ENCODE results near the gene RCBTB2.
"Not testable (repeated sequence)": the region's sequence is repeated elsewhere in the genome, so short reads cannot be mapped to it uniquely, and the experiment has no call there.

Gene RCBTB2

DNA sequence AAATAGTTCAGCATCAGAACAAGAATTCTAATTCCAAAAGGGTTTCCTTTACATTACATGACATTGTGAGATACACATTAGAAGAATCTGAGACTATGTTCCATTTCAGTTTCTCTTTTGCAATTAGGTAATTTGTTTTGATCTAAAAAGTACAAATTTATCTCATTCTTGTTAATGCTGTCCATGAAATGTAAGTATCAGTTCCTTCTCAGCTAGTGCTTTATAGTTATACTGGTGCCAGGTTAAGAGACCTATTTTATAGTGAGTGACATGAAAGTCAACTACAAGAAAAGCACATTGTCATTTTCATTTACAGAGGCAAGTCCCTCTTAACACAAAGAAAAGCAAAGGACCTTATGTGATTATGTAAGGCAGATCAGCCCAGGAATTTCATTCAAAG, 43.9 kb downstream of the RCBTB2 start:
- H3K36me3 ChIP-seq (ENCODE audit: insufficient read depth, low read length) = no peaks in the 10 kb centered on the region
- no peaks in the 10 kb centered on the region for H3K4me1 ChIP-seq (ENCODE audit: insufficient read depth, low read length)
- H3K9ac ChIP-seq (ENCODE audit: low read depth, low read length) = no peak overlapping the region
- H3K9me3 ChIP-seq (ENCODE audit: control insufficient read depth, insufficient read depth, low read length) = no peaks in the 10 kb centered on the region

DNA sequence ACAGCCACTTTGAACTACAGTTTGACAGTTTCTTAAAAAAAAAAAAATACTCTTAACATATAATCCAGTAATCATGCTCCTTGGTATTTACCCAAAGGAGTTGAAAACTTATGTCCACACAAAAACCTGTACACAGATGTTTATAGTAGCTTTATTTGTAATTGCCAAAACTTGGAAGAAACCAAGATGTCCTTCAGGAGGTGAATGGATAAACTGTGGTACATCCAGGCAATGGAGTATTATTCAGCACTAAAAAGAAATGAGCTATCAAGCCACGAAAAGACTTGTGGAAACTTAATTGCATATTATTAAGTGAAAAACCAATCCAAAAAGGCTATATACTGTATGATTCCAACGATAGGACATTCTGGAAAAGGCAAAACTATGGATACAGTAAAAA, 44.9 kb downstream of the RCBTB2 start:
- Histone ChIP-seq H3K36me3 (ENCODE audit: insufficient read depth, low read length) (no peaks in the 10 kb centered on the region), H3K9ac (ENCODE audit: low read depth, low read length) (no peak overlapping the region), H3K9me3 (ENCODE audit: control insufficient read depth, insufficient read depth, low read length) (no peaks in the 10 kb centered on the region), H3K4me1 (ENCODE audit: insufficient read depth, low read length) (no peaks in the 10 kb centered on the region)

DNA sequence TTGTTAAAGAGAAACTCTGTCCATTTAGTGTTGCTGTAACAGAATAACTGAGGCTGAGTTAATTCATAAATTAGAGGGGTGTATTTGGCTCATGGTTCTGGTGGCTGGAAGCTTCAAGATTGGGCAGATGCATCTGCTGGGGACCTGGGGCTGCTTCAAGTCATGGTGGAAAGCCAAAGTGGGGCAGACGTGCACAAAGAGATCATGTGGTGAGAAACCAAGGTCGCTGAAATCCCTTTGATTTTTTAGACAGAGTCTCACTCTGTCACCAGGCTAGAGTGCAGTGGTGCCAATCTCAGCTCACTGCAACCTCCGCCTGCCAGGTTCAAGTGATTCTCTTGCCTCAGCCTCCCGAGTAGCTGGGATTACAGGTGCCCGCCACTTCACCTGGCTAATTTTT, 46.0 kb downstream of the RCBTB2 start:
- H3K4me1 ChIP-seq (ENCODE audit: insufficient read depth, low read length) = no peaks in the 10 kb centered on the region
- H3K36me3 ChIP-seq (ENCODE audit: insufficient read depth, low read length) = no peaks in the 10 kb centered on the region
- no peak overlapping the region for H3K9ac ChIP-seq (ENCODE audit: low read depth, low read length)
- no peaks in the 10 kb centered on the region for H3K9me3 ChIP-seq (ENCODE audit: control insufficient read depth, insufficient read depth, low read length)

DNA sequence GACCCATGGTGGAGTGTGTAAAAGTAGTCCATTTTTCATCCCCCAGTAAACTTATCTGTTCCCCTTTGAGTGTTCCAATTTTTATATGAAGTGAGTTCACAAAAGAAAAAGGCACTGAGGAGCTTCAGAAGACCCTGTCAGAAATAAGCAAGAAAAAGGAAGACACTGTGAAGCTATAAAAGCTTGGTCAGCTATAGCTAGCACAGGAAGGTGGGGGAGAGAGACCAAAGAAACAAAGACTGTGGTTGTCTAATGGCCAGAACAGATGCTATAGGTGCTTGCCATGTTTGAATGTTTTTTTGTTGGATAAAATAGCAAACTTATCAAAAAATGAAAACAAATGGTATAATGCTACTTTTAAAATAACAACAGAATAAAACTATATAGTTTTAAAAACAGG, 46.5 kb downstream of the RCBTB2 start:
- H3K36me3 ChIP-seq (ENCODE audit: insufficient read depth, low read length) = no peaks in the 10 kb centered on the region
- H3K9me3 ChIP-seq (ENCODE audit: control insufficient read depth, insufficient read depth, low read length) = no peaks in the 10 kb centered on the region
- no peaks in the 10 kb centered on the region for H3K4me1 ChIP-seq (ENCODE audit: insufficient read depth, low read length)

DNA sequence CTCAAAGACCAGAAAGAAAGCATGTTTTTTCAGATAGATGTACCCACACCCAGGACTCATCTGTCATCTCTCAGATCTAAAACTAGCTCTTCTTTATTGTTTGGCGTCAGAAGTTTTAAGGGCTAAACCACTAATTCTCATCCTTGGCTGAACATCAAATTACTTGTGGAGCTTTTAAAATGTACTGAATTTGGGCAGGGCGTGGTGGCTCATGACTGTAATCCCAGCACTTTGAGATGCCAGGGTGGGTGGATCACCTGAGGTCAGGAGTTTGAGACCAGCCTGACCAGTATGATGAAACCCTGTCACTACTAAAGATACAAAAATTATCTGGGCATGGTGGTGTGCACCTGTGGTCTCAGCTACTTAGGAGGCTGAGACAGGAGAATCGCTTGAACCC, 47.4 kb downstream of the RCBTB2 start:
- Histone ChIP-seq H3K9ac (ENCODE audit: low read depth, low read length) (no peak overlapping the region), H3K9me3 (ENCODE audit: control insufficient read depth, insufficient read depth, low read length) (no peaks in the 10 kb centered on the region), H3K4me1 (ENCODE audit: insufficient read depth, low read length) (no peaks in the 10 kb centered on the region), H3K36me3 (ENCODE audit: insufficient read depth, low read length) (no peaks in the 10 kb centered on the region)

More for the DNA sequence above, 46.5 kb downstream of the RCBTB2 start:
- H3K9ac ChIP-seq (ENCODE audit: low read depth, low read length) = no peak overlapping the region

DNA sequence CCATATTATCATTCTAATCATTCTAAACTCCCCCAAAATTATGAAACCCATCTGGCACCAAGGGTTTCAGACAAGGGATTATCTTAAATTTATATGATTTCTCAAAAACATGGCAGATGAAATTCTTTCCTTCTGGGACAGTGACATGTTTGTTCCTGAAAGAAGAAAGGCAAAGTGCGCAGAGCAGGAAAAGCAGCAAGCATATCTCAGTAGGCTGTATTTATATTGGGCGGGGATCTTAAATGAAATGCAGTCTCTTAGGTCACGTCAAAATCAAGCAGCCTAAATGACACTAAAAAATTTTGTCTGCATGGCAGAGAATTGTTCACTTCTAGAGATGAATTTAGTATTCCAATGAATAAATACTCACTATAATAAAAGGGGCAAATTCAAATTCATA, 49.3 kb downstream of the RCBTB2 start:
- no peaks in the 10 kb centered on the region; the same call in 1 of the 2 replicates for H3K36me3 ChIP-seq (ENCODE audit: insufficient read depth, low read length)
- no peaks in the 10 kb centered on the region for H3K9me3 ChIP-seq (ENCODE audit: control insufficient read depth, insufficient read depth, low read length)
- no peak overlapping the region for H3K9ac ChIP-seq (ENCODE audit: low read depth, low read length)
- H3K4me1 ChIP-seq (ENCODE audit: insufficient read depth, low read length) = no peaks in the 10 kb centered on the region

DNA sequence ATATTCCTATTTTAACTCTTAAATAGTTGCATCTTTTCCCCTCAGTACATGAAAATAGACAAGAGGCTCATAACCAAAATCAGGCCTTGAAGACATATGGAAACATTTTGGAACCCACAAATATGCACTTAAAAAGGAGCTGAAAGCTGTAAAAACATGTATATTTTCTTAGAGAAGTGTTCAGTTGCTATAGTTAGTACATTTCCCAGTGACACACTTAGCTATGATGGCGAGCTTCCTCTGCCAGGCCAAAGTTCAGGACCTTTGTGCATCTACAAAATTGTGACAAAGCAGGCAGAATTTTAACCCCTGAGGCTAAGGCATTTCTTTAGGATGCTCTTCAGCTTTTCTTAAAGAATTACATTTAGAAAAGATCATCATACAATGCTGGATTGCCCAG, 54.5 kb downstream of the RCBTB2 start:
- Histone ChIP-seq H3K9ac (ENCODE audit: low read depth, low read length) (no peak overlapping the region), H3K9me3 (ENCODE audit: control insufficient read depth, insufficient read depth, low read length) (no peaks in the 10 kb centered on the region), H3K4me1 (ENCODE audit: insufficient read depth, low read length) (no peaks in the 10 kb centered on the region), H3K36me3 (ENCODE audit: insufficient read depth, low read length) (no peaks in the 10 kb centered on the region; the same call in 1 of the 2 replicates)

DNA sequence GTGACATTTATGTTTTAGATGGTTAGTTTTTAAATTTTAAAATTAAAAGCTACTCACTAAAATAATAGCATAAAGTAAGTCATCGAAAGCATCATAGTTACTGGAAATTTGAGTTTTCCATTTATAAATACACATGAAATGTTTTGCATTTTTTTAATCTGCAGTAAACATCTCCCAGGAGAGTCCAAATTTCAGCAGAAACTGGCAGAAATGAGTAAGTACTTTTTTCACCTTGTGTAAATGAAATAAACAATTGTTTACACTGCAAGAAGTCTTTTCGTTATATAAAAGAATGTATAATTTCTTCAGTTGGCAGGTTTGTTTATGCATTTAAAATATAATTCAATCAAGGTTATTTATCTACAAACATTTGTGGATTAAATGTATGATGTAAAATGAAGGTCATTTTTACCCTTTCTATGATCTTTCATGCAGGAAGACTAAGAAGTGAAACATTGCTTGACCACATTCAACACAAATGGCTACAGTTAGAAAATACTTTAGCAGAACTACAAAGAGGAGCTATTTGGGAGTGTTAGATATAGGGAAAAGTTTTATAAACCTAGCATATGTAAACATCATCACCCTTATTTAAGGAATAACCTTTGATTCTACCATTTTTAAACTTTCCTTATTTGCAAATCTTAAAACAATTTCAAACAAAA, 55.6 kb downstream of the RCBTB2 start:
- no peak overlapping the region for H3K9ac ChIP-seq (ENCODE audit: low read depth, low read length)
- no peaks in the 10 kb centered on the region; the same call in 1 of the 2 replicates for H3K36me3 ChIP-seq (ENCODE audit: insufficient read depth, low read length)
- no peaks in the 10 kb centered on the region for H3K9me3 ChIP-seq (ENCODE audit: control insufficient read depth, insufficient read depth, low read length)
- no peaks in the 10 kb centered on the region for H3K4me1 ChIP-seq (ENCODE audit: insufficient read depth, low read length)

DNA sequence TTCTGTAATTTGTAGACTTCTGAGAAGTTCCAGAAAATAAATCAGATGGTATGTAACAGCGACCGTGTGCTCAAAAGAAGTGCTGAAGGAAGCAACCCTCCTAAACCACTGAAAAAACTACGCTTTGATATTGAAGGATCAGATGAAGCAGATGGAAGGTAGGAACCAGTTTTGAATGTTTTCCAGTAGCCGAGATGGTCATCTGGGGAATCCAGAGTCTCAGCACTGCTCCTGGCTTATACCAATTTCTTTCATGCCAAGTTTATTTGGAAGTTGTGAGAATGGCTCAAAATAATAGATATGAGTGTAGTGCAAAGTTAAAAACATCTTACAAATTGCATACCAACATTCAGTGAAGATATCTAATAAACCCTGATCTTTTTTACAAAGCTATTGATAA, 56.2 kb downstream of the RCBTB2 start:
- Histone ChIP-seq H3K9ac (ENCODE audit: low read depth, low read length) (no peak overlapping the region), H3K9me3 (ENCODE audit: control insufficient read depth, insufficient read depth, low read length) (no peaks in the 10 kb centered on the region), H3K36me3 (ENCODE audit: insufficient read depth, low read length) (no peaks in the 10 kb centered on the region; the same call in 1 of the 2 replicates), H3K4me1 (ENCODE audit: insufficient read depth, low read length) (no peaks in the 10 kb centered on the region)

DNA sequence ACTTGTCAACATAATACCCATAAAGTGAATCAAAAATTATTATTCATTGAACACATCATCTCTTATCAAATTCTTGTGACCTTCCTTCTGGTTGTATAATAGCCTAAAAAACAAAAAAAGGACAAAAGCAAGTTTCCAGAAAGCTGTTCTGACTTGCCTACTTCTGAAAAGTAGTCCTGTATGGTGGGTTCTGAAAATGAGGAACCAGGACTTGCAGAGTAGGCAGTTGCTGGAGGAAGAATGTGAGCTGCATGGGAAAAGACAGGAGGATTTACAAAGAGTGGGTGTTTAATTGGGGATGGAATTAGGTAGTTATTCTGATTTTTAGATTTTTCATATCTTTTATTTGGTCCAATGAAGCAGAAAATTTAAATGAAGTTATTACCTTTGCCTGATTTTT, 56.7 kb downstream of the RCBTB2 start:
- Histone ChIP-seq H3K9me3 (ENCODE audit: control insufficient read depth, insufficient read depth, low read length) (no peaks in the 10 kb centered on the region), H3K36me3 (ENCODE audit: insufficient read depth, low read length) (no peaks in the 10 kb centered on the region; the same call in 1 of the 2 replicates), H3K9ac (ENCODE audit: low read depth, low read length) (no peak overlapping the region), H3K4me1 (ENCODE audit: insufficient read depth, low read length) (no peaks in the 10 kb centered on the region)

DNA sequence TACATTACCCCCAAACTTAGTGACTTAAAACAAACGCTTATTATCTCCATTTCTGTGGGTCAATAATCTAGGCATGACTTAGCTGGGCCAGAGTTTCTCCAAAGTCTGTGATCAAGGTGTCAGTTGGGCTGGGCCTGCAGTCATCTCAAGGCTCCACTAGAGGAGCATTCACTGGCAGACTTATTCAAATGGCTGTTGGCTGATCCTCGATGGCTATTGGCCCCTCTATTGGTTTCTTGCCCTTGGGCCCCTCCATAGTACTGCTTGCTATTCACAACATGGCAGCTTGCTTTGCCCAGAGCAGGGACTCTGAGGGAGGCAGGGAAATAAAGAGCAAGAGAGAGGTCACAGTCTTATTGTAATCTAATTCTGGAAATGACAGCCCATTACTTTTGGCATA, 57.6 kb downstream of the RCBTB2 start:
- Histone ChIP-seq H3K9ac (ENCODE audit: low read depth, low read length) (no peak overlapping the region), H3K4me1 (ENCODE audit: insufficient read depth, low read length) (no peaks in the 10 kb centered on the region), H3K9me3 (ENCODE audit: control insufficient read depth, insufficient read depth, low read length) (no peaks in the 10 kb centered on the region), H3K36me3 (ENCODE audit: insufficient read depth, low read length) (no peaks in the 10 kb centered on the region; the same call in 1 of the 2 replicates)

DNA sequence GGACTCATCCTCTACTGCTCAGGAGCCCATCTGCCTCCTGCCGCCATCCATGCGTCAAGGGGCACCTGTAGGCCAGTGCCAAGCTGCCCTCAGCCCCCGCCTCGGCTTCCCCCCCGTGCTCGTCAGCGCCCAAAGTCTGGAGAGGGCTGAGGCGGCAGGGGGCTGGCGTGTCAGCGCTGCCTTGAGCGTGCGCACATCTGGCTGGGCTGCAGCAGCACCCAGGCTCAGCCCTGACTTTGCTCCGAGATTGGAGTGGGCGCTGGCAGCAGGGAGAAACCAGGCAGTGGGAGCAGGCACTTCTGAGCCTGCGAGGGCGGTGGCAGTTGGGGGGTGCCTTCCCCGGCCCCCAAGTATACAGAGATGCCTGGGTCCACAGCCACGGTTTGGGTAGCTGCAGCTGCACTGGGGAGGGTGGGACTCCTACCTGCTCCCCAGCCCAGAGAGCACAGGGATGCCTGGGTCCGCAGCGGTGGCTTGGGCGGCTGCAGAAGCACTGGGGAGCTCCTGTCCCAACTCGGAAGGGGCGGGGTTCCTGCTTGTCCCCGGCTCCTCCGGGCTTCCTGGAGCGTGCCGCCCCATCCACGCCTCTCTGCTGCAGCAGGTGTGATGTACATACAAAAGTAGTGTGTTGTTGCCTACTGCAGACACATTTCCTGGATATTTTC, 75.2 kb downstream of the RCBTB2 start:
- Histone ChIP-seq H3K36me3 (ENCODE audit: insufficient read depth, low read length) (no peaks in the 10 kb centered on the region), H3K4me1 (ENCODE audit: insufficient read depth, low read length) (no peaks in the 10 kb centered on the region), H3K9ac (ENCODE audit: low read depth, low read length) (no peak overlapping the region), H3K9me3 (ENCODE audit: control insufficient read depth, insufficient read depth, low read length) (no peaks in the 10 kb centered on the region)

DNA sequence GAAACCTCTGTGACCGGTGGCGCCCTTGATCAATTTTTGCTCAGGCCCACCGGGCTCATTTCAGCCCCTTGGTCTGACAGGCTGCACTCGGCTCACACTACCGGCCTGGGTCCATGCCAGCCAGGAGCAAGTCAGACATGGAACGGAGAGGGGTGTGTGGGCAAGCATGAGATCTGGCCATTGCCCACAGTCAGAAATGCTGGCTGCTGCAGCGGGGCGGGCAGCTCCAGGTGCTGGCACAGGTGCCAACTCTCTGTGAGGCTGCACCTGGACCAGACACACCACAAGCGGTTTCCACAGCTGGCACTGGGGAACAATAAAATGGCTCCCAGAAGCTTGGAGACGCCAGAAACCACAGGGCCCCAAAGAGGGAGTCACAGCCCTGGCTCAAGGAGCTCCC, 76.3 kb downstream of the RCBTB2 start:
- Histone ChIP-seq H3K9me3 (ENCODE audit: control insufficient read depth, insufficient read depth, low read length) (no peaks in the 10 kb centered on the region), H3K4me1 (ENCODE audit: insufficient read depth, low read length) (no peaks in the 10 kb centered on the region), H3K9ac (ENCODE audit: low read depth, low read length) (no peak overlapping the region), H3K36me3 (ENCODE audit: insufficient read depth, low read length) (no peaks in the 10 kb centered on the region)

DNA sequence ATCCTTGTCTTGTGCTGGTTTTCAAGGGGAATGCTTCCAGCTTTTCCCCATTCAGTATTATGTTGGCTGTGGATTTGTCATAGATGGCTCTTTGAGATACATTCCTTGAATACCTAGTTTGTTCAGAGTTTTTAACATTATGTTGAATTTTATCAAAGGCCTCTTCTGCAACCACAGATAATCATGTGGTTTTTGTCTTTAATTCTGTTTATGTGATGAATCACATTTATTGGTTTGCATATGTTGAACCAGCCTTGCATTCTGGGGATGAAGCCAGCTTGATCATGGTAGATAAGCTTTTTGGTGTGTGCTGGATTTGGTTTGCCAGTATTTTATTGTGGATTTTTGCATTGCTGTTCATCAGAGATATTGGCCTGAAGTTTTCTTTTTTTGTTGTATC, 81.7 kb downstream of the RCBTB2 start:
- H3K9ac ChIP-seq (ENCODE audit: low read depth, low read length); H3K36me3 ChIP-seq (ENCODE audit: insufficient read depth, low read length); H3K9me3 ChIP-seq (ENCODE audit: control insufficient read depth, insufficient read depth, low read length); H3K4me1 ChIP-seq (ENCODE audit: insufficient read depth, low read length): not testable (repeated sequence)

DNA sequence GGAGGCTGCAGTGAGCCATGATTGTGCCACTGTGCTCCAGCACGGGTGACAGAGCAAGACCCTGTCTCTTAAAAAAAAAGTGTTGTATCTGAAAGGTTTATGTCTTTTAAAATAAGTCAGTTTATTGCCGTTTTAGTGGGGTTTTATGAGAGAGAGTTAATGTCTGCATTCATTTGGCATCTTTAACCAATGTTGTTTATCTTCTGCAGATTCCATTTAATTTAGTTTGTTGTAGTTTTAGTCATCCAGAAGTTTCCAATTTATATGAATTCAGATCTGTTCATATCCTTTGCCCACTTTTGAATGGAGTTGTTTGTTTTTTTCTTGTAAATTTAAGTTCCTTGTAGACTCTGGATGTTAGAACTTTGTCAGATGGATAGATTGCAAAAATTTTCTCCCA, 83.2 kb downstream of the RCBTB2 start:
- Histone ChIP-seq H3K4me1 (ENCODE audit: insufficient read depth, low read length) (peaks cover 3% of the 10 kb centered on the region; the same call in 1 of the 2 replicates), H3K9me3 (ENCODE audit: control insufficient read depth, insufficient read depth, low read length) (no peaks in the 10 kb centered on the region; the same call in 1 of the 2 replicates), H3K36me3 (ENCODE audit: insufficient read depth, low read length) (no peaks in the 10 kb centered on the region), H3K9ac (ENCODE audit: low read depth, low read length) (no peak overlapping the region)

All from ES-I3 (cell line).